Uterus (tissue), 2 donors: Measurements from ENCODE around the gene SYNPO2L.

Source experiments
- CTCF ChIP-seq, 4 experiments: fragments of 200-600 bp in 2 of 4; fragments of 450-650 bp in 2 of 4; sonication (generic) in 2 of 4; IDR thresholded peaks; one replicate each; pipeline ENCODE4 v1.5.1; 2016 to 2019; ENCODE audit warnings: antibody characterized with exemption in 4 of 4, mild to moderate bottlenecking in 2 of 4, moderate library complexity in 1 of 4
- POLR2A ChIP-seq, 2 donors: fragments of 450-650 bp; IDR thresholded peaks; one replicate each; pipeline ENCODE4 v1.6.1; 2016; ENCODE audit warnings: antibody characterized with exemption in 2 of 2, mild to moderate bottlenecking in 1 of 2, moderate library complexity in 1 of 2

- TF ChIP-seq CTCF (IDR thresholded peaks at IDR 0.05) (no peak), POLR2A (IDR thresholded peaks at IDR 0.05) (no peak)
Observed at GRCh38 chr10:73639286-73639685, 16.5 kb downstream of the SYNPO2L start.
